K562 (cell line): ENCODE data around the gene BRWD1. TPM values are rescaled to one million over a fixed set of nuclear protein-coding genes. Genes with fewer than 3 reads are reported as not detected.
A peak's percentile ranks its signal among the peaks of the same experiment; 100 is the strongest.

Experiments used
- ARHGAP35 ChIP-seq: fragments of 450-650 bp; IDR thresholded peaks from 2 replicates; pipeline ENCODE4 v1.6.1; 2018; ENCODE audit not compliant: partially characterized antibody
- CCAR2 ChIP-seq: fragments of 200-400 bp; formaldehyde crosslinking; IDR thresholded peaks from 2 replicates; pipeline ENCODE4 v1.6.1; 2017; ENCODE audit warnings: mild to moderate bottlenecking, low read depth, low read length
- CREB3L1 ChIP-seq: fragments of 450-650 bp; IDR thresholded peaks from 2 replicates; pipeline ENCODE4 v1.6.1; 2014; ENCODE audit warnings: low read depth, mild to moderate bottlenecking, moderate library complexity, borderline replicate concordance
- EP400 ChIP-seq: fragments of 450-650 bp; IDR thresholded peaks from 2 replicates; pipeline ENCODE4 v1.6.1; 2017; ENCODE audit warnings: antibody characterized with exemption, mild to moderate bottlenecking, moderate library complexity
- GATAD2B ChIP-seq: fragments of 450-650 bp; IDR thresholded peaks from 2 replicates; pipeline ENCODE4 v1.6.1; 2017; ENCODE audit warnings: mild to moderate bottlenecking, borderline replicate concordance
- KDM1A ChIP-seq, 2 experiments: fragments of 450-650 bp; IDR thresholded peaks; 2 replicates each; pipeline ENCODE4 v1.6.1; 2016; ENCODE audit warnings: mild to moderate bottlenecking in 2 of 2
- POLR2AphosphoS2 ChIP-seq: IDR thresholded peaks from 2 replicates; pipeline ENCODE4 v1.6.1; 2012; ENCODE audit warnings: low read length, improper control_type of control experiment
- PTRF ChIP-seq: fragments of 450-650 bp; IDR thresholded peaks from 2 replicates; pipeline ENCODE4 v1.6.1; 2016; ENCODE audit warnings: mild to moderate bottlenecking, missing genetic modification characterization, missing compliant biosample characterization
- RBFOX2 ChIP-seq: fragments of 200-400 bp; formaldehyde crosslinking; IDR thresholded peaks from 2 replicates; pipeline ENCODE4 v1.6.1; 2017; ENCODE audit warnings: low read depth, mild to moderate bottlenecking, low read length, moderate library complexity
- VEZF1 ChIP-seq: fragments of 200-800 bp; sonication (Bioruptor generic); IDR thresholded peaks from 2 replicates; pipeline ENCODE4 v1.6.1; 2017; ENCODE audit warnings: missing genetic modification characterization, missing compliant biosample characterization
- ZNF384 ChIP-seq: IDR thresholded peaks from 2 replicates; pipeline ENCODE4 v1.6.1; 2012; ENCODE audit warnings: low read depth, low read length, improper control_type of control experiment
- polyA plus RNA-seq, 8 experiments: library from polyadenylated mRNA; depleted of rRNA in 4 of 8; stranded (reverse) in 5 of 8; unstranded in 3 of 8; fragments of >200 nt; fragmentation: Nextera tagmentation in 2 of 8; fragmentation: Illumina TruSeq in 1 of 8; extraction: Ambion mirVana in 2 of 8; extraction: Trizol in 1 of 8; gene quantifications; 2 replicates each; pipeline versions ENCODE4 v1.2.1 to v1.2.3, GENCODE V29; 2011 to 2014; ENCODE audit warnings: inconsistent platforms in 1 of 8, missing spikeins in 1 of 8
- total RNA-seq, 7 experiments: library from RNA; depleted of rRNA in 6 of 7; stranded (reverse); fragments of >200 nt in 6 of 7; fragmentation: Illumina TruSeq in 2 of 7; extraction: Trizol in 2 of 7; gene quantifications; 2 replicates each; pipeline versions ENCODE4 v1.2.1 to v1.2.3, GENCODE V29; 2011 to 2021; ENCODE audit warnings: low replicate concordance in 1 of 7
- TF ChIP-seq, protein P1 (sequence below): fragments of 450-650 bp; IDR thresholded peaks from 2 replicates; pipeline ENCODE4 v1.6.1; 2016; ENCODE audit warnings: low read depth
- TF ChIP-seq, protein P2 (sequence below): sonication (generic); formaldehyde crosslinking; IDR thresholded peaks from 2 replicates; pipeline ENCODE4 v1.8.1; 2022; ENCODE audit warnings: missing genetic modification reagents

Gene BRWD1
- total and polyA plus RNA-seq, 9 of the 15 experiments (the other 6 are each of a cell fraction or from before 2014, with no cell fraction given), result 10.1 to 60.2 (median 34.1) TPM

DNA sequence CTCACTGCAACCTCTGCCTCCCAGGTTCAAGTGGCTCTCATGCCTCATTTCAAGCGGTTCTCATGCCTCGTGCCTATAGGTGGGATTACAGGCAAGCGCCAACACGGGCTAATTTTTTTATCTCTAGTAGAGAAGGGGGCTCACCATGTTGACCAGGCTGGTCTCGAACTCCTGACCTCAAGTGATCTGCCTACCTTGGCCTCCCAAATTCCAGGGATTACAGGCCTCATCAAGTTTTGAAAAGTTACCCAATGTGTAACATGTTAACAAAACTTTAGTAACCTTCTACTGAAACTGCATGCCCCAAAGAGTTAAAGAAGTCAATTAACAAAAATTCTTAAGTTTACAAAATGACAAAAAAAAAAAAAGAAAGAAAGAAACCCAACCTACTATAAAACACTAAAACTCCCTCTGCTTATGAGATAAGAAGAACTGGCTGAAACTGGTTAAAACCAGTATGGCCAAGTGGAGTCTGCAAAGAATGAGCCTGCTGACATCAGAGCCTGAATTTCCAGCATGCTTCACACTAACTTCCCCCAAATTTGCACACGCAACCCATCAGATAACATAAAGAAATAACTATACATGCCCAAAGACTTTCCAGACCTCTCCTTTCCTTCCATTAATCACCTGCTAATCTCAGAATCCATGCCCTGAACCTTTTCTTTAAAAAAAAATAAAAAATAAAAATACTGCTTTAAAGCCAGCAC, 104.7 kb downstream of the BRWD1 start (continued):
- TF ChIP-seq, protein P1, sequence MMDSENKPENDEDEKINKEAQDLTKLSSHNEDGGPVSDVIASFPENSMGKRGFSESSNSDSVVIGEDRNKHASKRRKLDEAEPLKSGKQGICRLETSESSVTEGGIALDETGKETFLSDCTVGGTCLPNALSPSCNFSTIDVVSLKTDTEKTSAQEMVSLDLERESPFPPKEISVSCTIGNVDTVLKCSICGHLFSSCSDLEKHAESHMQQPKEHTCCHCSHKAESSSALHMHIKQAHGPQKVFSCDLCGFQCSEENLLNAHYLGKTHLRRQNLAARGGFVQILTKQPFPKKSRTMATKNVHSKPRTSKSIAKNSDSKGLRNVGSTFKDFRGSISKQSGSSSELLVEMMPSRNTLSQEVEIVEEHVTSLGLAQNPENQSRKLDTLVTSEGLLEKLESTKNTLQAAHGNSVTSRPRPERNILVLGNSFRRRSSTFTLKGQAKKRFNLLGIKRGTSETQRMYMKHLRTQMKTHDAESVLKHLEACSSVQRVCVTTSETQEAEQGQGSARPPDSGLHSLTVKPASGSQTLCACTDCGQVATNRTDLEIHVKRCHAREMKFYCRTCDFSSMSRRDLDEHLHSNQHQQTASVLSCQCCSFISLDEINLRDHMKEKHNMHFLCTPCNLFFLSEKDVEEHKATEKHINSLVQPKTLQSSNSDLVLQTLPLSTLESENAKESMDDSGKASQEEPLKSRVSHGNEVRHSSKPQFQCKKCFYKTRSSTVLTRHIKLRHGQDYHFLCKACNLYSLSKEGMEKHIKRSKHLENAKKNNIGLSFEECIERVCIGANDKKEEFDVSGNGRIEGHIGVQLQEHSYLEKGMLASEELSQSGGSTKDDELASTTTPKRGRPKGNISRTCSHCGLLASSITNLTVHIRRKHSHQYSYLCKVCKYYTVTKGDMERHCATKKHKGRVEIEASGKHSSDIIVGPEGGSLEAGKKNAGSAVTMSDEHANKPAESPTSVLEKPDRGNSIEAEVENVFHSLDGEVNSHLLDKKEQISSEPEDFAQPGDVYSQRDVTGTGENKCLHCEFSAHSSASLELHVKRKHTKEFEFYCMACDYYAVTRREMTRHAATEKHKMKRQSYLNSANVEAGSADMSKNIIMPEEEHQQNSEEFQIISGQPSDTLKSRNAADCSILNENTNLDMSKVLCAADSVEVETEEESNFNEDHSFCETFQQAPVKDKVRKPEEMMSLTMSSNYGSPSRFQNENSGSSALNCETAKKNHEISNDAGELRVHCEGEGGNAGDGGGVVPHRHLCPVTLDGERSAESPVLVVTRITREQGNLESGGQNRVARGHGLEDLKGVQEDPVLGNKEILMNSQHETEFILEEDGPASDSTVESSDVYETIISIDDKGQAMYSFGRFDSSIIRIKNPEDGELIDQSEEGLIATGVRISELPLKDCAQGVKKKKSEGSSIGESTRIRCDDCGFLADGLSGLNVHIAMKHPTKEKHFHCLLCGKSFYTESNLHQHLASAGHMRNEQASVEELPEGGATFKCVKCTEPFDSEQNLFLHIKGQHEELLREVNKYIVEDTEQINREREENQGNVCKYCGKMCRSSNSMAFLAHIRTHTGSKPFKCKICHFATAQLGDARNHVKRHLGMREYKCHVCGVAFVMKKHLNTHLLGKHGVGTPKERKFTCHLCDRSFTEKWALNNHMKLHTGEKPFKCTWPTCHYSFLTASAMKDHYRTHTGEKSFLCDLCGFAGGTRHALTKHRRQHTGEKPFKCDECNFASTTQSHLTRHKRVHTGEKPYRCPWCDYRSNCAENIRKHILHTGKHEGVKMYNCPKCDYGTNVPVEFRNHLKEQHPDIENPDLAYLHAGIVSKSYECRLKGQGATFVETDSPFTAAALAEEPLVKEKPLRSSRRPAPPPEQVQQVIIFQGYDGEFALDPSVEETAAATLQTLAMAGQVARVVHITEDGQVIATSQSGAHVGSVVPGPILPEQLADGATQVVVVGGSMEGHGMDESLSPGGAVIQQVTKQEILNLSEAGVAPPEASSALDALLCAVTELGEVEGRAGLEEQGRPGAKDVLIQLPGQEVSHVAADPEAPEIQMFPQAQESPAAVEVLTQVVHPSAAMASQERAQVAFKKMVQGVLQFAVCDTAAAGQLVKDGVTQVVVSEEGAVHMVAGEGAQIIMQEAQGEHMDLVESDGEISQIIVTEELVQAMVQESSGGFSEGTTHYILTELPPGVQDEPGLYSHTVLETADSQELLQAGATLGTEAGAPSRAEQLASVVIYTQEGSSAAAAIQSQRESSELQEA, result no peak
- TF ChIP-seq GATAD2B (no peak), CCAR2 (no peak), ZNF384 (peak; percentile 80), EP400 (peak; percentile 83), PTRF (no peak), RBFOX2 (no peak), POLR2AphosphoS2 (peak; percentile 51; the same call in 1 of the 2 replicates), ARHGAP35 (no peak), VEZF1 (peak; percentile 14; the same call in 1 of the 2 replicates), CREB3L1 (no peak; the same call in 1 of the 2 replicates), KDM1A (IDR thresholded peaks at IDR 0.05) (no peak)
- TF ChIP-seq, protein P2, sequence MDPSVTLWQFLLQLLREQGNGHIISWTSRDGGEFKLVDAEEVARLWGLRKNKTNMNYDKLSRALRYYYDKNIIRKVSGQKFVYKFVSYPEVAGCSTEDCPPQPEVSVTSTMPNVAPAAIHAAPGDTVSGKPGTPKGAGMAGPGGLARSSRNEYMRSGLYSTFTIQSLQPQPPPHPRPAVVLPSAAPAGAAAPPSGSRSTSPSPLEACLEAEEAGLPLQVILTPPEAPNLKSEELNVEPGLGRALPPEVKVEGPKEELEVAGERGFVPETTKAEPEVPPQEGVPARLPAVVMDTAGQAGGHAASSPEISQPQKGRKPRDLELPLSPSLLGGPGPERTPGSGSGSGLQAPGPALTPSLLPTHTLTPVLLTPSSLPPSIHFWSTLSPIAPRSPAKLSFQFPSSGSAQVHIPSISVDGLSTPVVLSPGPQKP (CRISPR knock-in tag), result no peak
